ENCODE data around the gene SNTB2. TPM values are rescaled to one million over a fixed set of nuclear protein-coding genes. Genes with fewer than 3 reads are reported as not detected.

The SNTB2 gene
- polyA plus RNA-seq, 1 of the 3 experiments (the other 2 are of a cell fraction) = 13.0 TPM

- H3K9me3 ChIP-seq = no peaks in the 10 kb centered on the region
- no peak overlapping the region for H3K4me2 ChIP-seq
- whole genome bisulfite sequencing (ENCODE audit: low lambda C conversion rate) = 98% methylated on average over 9 of the region's 9 CpGs
- no peak overlapping the region for H2AFZ ChIP-seq (ENCODE audit: low read depth)
- peaks cover 39 to 40% of the 10 kb centered on the region in 2 experiments for H3K36me3 ChIP-seq (replicated peaks in 1 of 2; ENCODE audit: control insufficient read depth in 1 of 2, insufficient read depth in 2 of 2, low read length in 1 of 2)
- ChIA-PET CTCF (interaction anchor here (0.7 kb wide), 1 partner anchor 211 kb away, joined by 3 read pairs; no protein-coding TSS in a partner anchor), POLR2A (no interaction called here)
- H3K79me2 ChIP-seq (ENCODE audit: insufficient read depth) = peaks cover 68% of the 10 kb centered on the region
- no peaks in the 10 kb centered on the region for H3K27me3 ChIP-seq (ENCODE audit: insufficient read depth)
- DNase-seq = no peak
- H3K27ac ChIP-seq (ENCODE audit: low read depth in 2 of 2, low read length in 1 of 2) = no peak overlapping the region
- no peaks in the 10 kb centered on the region for H4K20me1 ChIP-seq (ENCODE audit: insufficient read depth)
- no peak overlapping the region for H3K4me3 ChIP-seq (ENCODE audit: low read depth in 2 of 2, low read length in 1 of 2)
- no peaks in the 10 kb centered on the region for H3K9me2 ChIP-seq
- H3F3A ChIP-seq (replicated peaks; ENCODE audit: insufficient read depth) = peaks cover 17% of the 10 kb centered on the region
- TF ChIP-seq RFX5 (IDR thresholded peaks at IDR 0.05; ENCODE audit: low read length) (no peak), FOXM1 (IDR thresholded peaks at IDR 0.05; ENCODE audit: low read depth) (no peak), ZBTB33 (IDR thresholded peaks at IDR 0.05; ENCODE audit: borderline replicate concordance, low read depth) (no peak), TCF12 (IDR thresholded peaks at IDR 0.05) (no peak), EZH2phosphoT487 (IDR thresholded peaks at IDR 0.05; ENCODE audit: borderline replicate concordance, low read depth) (no peak), TAF1 (IDR thresholded peaks at IDR 0.05; ENCODE audit: borderline replicate concordance, low read depth, low read length) (no peak), FOXJ3 (CRISPR knock-in tag; IDR thresholded peaks at IDR 0.05) (no peak), TEAD4 (IDR thresholded peaks at IDR 0.05; ENCODE audit: borderline replicate concordance, insufficient read depth) (no peak), RAD21 (IDR thresholded peaks at IDR 0.05; ENCODE audit: low read length) (no peak), MEF2A (IDR thresholded peaks at IDR 0.05; ENCODE audit: borderline replicate concordance, low read depth) (no peak), SMC3 (IDR thresholded peaks at IDR 0.05; ENCODE audit: low read depth, low read length) (no peak), ELF1 (IDR thresholded peaks at IDR 0.05) (no peak), REST (IDR thresholded peaks at IDR 0.05; ENCODE audit: low read depth, low read length) (no peak)
- peaks cover 8 to 11% of the 10 kb centered on the region in 2 experiments; a peak in 1 of 4 replicates for H3K4me1 ChIP-seq (ENCODE audit: control insufficient read depth in 1 of 2, insufficient read depth in 2 of 2, low read depth in 1 of 2, low read length in 1 of 2)
- H3K9ac ChIP-seq = no peak overlapping the region
These were observed 147.7 kb downstream of the SNTB2 start for GRCh38 chr16:69334696-69335095.

Data from SK-N-SH (cell line).